ENCODE data around the gene MYORG.

DNA sequence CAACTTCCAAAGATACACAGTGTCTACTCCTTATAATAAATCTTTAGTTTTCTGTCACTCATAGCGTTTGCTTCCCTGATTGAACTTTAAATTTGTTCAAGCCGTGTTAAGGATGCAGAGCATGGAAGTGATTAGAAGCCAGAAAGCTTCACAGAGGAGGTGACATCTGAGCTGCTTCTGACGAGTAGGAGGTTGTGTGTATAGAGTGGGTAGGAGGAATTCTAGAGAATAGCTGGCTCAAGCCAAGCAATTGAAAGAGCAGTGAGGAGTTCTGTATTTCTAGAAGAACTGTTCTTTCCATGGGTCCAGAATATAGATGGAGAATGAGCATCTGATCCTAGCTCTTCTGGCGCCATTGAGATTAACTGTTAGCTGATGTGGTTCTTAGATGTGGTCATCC, 41.3 kb downstream of the MYORG start:
- TF ChIP-seq, protein P1, sequence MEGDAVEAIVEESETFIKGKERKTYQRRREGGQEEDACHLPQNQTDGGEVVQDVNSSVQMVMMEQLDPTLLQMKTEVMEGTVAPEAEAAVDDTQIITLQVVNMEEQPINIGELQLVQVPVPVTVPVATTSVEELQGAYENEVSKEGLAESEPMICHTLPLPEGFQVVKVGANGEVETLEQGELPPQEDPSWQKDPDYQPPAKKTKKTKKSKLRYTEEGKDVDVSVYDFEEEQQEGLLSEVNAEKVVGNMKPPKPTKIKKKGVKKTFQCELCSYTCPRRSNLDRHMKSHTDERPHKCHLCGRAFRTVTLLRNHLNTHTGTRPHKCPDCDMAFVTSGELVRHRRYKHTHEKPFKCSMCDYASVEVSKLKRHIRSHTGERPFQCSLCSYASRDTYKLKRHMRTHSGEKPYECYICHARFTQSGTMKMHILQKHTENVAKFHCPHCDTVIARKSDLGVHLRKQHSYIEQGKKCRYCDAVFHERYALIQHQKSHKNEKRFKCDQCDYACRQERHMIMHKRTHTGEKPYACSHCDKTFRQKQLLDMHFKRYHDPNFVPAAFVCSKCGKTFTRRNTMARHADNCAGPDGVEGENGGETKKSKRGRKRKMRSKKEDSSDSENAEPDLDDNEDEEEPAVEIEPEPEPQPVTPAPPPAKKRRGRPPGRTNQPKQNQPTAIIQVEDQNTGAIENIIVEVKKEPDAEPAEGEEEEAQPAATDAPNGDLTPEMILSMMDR (IDR thresholded peaks at IDR 0.05), result no peak
- no peak for TF ChIP-seq POLR2AphosphoS5 (IDR thresholded peaks at IDR 0.05)

Data from stomach (tissue), 4 donors.